GM10266 (cell line): ENCODE results near the gene GTPBP10.

Source experiments
- DNase-seq: peaks from one replicate; pipeline ENCODE4 v3.0.0; 2012; ENCODE audit errors: extremely low spot score
- TF ChIP-seq, protein P1 (sequence below): IDR thresholded peaks from 2 replicates; pipeline ENCODE4 v1.5.1; 2012; ENCODE audit warnings: mild to moderate bottlenecking, low read depth; ENCODE audit not compliant: control insufficient read depth, insufficient read depth; ENCODE audit errors: missing control alignments

The GTPBP10 gene

GRCh38 chr7:90433221-90433620 is 86.7 kb downstream of the GTPBP10 start:
- TF ChIP-seq, protein P1, sequence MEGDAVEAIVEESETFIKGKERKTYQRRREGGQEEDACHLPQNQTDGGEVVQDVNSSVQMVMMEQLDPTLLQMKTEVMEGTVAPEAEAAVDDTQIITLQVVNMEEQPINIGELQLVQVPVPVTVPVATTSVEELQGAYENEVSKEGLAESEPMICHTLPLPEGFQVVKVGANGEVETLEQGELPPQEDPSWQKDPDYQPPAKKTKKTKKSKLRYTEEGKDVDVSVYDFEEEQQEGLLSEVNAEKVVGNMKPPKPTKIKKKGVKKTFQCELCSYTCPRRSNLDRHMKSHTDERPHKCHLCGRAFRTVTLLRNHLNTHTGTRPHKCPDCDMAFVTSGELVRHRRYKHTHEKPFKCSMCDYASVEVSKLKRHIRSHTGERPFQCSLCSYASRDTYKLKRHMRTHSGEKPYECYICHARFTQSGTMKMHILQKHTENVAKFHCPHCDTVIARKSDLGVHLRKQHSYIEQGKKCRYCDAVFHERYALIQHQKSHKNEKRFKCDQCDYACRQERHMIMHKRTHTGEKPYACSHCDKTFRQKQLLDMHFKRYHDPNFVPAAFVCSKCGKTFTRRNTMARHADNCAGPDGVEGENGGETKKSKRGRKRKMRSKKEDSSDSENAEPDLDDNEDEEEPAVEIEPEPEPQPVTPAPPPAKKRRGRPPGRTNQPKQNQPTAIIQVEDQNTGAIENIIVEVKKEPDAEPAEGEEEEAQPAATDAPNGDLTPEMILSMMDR = no peak
- DNase-seq = no peak
